Cerebellar nuclear complex (tissue), 1 donor: ENCODE measurements around the gene SV2A.
"Not testable (repeated sequence)": the region's sequence is repeated elsewhere in the genome, so short reads cannot be mapped to it uniquely, and the experiment has no call there.

Experiments
- DNase-seq, 2 experiments: peaks; one replicate each; lab custom pipeline; 2025; lab: John Stamatoyannopoulos, UW

Gene SV2A, protein sequence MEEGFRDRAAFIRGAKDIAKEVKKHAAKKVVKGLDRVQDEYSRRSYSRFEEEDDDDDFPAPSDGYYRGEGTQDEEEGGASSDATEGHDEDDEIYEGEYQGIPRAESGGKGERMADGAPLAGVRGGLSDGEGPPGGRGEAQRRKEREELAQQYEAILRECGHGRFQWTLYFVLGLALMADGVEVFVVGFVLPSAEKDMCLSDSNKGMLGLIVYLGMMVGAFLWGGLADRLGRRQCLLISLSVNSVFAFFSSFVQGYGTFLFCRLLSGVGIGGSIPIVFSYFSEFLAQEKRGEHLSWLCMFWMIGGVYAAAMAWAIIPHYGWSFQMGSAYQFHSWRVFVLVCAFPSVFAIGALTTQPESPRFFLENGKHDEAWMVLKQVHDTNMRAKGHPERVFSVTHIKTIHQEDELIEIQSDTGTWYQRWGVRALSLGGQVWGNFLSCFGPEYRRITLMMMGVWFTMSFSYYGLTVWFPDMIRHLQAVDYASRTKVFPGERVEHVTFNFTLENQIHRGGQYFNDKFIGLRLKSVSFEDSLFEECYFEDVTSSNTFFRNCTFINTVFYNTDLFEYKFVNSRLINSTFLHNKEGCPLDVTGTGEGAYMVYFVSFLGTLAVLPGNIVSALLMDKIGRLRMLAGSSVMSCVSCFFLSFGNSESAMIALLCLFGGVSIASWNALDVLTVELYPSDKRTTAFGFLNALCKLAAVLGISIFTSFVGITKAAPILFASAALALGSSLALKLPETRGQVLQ

DNA sequence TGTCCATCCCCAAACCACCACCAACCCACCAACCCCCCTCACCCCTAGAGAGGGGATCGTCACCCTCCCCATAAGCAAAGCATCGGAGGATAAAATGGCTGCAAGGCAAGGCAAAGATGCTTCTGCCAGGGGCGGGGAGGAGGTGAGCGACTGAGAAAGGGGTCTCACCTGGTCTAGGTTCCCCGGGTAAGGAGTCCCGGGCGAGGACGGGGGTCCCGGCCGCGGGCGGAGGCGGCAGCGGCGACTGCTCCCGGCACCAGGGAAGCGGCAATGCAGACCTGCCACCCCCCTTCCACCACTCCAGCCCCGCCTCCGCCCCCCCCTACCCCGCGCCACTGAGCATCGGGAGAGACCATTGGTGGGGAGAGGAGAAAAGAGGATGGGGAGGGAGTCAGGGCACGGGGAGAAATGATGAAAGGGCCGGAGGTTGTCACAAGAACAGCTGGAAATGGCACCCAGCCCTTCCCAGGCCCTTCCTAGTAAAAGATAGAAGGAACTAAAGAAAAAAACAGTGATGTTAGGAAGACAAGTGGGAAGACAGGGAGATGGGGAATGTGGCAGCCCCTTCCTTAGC, at the start of gene SV2A:
Gene SV2A, minus strand, starts transcription at position 274 of the 574 bp plus-strand sequence. CDS start 4,004 bp downstream, outside the sequence.
- DNase-seq: peak; percentile 5 to 52

DNA sequence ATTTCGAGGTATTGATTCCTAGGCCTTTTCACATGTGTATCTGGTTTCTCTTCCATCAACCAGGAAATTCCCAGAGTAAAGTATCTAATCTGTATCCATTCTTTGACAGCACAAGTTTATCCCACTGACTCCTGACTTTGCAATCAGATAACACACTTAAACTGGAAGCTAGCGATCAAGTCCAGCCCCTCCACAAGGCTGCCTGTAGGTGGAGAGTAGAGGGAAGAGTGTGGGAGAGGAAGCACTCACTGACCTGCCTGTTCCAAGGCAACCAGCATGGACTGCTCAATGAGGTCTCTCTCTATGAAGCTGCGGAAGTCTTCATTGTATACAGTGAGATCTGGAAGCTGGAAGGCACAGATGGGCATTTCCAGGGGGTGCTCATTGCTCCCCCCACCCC, 49.4 kb upstream of the SV2A start:
- no peak for DNase-seq

DNA sequence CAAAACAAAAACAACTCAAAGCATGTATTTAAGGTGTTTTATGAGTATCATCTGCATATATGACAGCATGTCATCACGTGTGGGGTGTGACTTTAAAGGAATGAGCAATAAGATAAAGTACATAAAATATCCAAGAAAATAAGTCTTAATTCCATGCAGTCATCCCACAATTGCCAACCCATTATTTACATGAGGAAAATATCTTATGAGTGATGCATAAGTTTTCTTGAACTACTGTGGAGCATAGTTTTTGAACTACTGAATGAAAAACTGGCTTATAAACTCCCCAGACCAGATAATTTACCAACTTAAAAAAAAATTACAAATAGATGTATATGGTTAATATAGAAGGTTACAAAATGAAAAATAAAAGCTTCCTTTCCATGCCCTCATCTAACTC, 48.8 kb upstream of the SV2A start:
- DNase-seq: no peak

DNA sequence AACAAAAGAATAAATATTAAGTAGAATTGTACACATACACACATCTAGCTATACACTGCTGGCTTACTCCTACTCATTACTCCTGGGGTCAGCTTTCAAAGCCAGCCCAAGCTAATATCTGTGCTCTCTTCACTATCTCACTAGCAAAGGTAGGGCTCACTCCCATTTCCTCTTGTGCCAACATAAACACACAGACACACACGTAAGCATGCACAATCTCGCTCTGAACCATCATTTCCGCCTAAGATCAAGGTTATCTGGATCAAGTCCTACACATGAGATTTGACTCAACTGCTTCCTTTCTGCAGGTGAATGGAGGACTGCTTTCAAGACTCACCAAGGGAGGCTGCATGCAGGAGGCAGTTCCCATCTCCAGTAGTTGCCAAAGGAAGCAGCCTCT, 47.8 kb upstream of the SV2A start:
- DNase-seq: no peak

DNA sequence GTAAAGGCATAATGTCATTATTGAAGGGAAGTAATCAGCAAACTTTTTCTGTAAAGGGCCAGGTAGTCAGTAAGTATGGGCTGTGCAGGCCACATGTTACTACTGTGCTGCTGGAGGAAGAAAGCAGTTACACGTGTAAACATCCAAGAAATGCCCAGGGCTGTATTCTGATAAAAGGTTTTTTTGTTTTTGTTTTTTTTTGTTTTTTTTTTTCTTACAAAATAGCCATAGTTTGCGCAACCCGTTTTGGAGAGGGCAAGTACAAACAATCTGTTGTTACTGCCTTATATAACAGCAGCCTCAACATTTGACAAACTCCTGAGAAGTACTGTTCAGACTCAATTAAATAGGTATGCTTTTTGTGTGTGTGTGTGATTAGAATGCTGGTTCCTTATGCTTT, 45.7 kb upstream of the SV2A start:
- DNase-seq: no peak

DNA sequence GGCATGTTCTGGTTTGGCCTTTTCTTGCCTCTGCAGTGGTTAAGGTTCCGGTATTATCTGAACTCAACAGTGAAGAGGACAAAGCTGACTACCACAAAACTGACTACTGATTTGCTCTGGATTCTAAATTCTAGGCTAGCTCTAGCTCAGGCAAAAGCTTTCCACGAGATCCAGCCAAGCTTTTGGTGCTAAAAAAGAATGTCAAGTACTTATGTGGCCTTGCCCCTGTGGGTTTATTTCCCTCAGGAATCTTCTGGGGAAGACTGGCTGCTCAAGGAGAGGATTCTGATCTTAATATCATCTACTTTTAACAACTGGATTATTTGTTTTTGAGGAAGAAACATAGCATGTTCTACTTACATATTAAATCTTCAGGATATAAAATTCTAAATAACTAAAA, 45.1 kb upstream of the SV2A start:
- DNase-seq: no peak

DNA sequence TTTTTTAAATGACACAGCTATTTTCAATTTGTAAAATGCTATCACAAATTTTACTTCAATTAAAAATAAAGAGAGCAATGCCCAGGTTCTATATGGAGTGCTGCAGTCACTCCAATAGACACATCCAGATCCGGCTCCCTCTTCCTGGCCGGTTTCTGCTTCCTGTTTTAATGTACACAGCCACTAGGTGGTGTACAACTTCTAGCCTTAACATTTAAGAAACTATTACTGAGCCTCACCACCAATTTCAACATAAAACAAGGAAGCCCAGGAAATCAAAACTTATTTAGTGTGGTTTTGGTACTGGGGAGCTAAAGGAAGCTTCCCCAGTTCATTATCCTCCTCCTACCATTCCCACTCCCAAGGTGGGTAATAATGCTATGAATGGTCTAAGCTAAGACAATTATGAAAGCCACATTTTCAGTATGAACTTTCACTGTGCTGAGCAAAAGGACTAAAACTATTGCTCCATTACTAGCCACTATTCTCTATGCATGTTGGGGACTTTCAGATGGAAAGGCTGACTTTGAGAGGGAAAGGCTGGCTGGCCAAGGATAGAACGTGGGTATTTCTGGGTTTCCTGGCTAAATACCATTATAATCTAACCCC, 44.5 kb upstream of the SV2A start:
- DNase-seq: peak in 1 of 2 experiments; percentile 25

DNA sequence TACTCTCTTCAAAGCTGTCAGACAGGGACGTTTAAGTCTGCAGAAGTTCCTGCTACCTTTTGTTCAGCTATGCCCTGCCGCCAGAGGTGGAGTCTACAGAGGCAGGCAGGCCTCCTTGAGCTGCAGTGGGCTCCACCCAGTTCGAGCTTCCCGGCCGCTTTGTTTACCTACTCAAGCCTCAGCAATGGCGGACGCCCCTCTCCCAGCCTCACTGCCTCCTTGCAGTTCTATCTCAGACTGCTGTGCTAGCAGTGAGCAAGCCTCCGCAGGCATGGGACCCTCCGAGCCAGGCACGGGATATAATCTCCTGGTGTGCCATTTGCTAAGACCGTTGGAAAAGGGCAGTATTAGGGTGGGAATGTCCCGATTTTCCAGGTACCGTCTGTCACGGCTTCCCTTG, 39.9 kb upstream of the SV2A start:
- not testable (repeated sequence) for DNase-seq

DNA sequence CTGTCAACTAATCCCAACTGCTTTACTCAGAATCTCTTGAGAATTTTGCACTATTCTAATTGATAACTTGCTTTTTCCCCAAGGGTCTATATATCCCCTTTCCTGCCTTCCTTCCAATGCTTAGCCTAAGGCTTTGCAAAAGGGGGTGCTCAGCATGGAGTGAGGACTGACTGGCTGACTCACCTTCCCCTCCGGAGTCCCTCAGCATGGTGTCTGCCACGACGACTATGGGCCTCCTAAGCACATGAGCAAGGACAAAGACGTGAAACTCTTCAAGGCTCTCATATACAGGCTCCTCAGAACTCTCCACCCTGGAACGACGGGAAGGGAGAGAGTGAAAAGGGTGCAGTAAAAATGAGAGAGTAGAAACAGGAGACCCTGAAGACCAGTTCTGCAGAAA, 32.3 kb upstream of the SV2A start:
- no peak for DNase-seq

DNA sequence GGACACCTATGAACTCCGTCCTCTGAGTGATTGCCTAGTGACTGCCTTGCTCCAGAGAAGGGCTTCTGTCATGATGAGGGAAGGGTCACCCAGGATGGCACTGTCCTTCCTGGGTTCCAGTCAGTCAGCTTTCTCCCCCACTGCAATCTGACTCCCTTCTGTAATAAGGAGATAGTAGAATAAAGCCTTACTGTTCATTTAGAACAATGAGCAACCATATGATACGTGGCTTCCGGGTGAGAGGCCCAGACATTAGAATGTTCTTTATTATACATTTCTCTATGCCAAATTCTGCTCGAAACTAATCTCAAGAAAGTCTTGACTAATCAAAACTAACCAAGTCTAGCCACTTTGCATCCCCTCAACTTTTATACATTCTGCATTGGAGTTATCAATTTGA, 27.6 kb upstream of the SV2A start:
- no peak for DNase-seq

DNA sequence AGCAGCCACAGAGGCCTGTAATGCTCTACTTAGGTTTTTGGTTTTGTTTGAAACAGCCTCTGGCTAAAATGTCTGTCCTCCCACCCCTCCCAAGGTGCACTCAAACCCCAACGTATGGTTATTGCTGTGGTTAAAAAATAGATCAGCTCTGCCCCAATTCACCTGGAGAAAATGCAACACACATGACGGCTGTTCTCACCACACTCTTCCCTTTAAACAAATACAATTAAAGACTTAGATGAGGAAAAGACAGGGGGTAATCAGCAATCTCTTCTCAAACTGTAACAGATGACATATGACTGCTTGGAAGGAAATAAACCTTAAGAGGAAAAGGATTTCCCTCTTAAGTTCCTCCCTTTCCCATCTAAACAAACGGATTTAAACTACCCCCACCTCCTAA, 25.2 kb upstream of the SV2A start:
- no peak for DNase-seq

DNA sequence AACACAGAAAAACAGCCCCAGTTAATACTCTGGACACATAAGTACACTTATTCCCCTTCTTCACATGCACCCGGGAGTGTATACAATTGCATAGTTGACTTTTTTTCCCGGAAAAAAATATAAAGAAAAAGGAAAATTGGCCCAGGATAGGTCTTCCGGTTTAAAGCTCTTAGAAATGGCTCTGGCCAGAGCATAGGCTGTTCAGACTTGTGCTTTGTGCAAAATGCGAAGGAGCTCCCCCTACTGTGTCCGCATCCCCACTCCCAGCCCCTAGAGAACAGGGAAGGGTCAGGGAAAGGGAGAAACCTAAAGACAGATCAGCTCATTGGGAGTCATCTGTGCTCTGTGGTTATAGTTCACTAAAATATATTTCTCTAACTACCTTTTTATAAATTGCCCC, 24.6 kb upstream of the SV2A start:
- no peak for DNase-seq

DNA sequence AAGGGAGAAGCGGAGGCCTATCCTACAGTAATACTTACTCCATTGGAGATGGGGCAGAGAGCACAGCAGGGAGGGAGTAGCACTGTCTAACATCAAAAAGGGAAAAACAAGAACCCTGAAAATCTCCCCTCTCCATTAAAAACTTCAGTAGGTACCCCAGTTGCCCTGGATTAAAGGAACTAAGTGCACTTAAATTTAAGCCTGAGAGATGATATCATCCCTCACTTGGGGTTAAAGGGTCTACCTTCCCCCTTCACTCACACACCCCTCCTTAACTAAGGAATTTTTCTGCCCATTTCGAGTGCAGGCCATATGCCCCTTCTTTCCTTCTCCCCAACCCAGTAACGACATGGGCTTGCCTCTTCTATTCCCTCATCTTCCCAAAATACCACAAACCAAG, 22.8 kb upstream of the SV2A start:
- DNase-seq: no peak

DNA sequence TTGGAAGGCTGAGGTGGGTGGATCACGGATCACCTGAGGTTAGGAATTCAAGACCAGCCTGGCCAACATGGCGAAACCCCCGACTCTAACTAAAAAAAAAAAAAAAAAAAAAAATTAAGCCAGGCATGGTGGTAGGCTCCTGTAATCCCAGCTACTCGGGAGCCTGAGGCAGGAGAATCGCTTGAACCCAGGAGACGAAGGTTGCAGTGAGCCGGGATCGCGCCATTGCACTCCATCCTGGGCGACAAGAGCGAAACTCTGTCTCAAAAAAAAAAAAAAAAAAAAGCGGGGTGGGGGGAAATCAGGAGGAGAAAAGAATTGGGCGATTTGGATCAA, 21.0 kb upstream of the SV2A start:
- not testable (repeated sequence) for DNase-seq

DNA sequence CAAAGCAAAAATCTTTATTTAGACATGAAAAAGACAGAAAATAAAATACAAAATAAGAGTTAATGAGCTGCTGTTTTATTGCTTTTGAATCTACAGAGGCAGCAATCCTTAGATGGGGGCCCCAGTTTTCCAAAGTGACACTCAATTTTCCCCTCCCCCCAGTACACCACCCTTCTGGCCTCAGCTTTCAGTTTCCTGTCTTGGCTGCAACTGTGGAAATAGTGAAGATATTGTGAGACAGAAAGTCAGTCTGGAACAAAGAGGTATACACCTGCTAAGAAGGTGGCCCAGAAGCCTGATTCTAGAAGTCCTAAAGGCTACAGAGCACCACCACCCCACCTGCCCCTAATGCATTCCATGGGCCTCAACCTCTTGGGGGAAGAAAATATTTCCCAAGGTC, 20.1 kb upstream of the SV2A start:
- no peak for DNase-seq

DNA sequence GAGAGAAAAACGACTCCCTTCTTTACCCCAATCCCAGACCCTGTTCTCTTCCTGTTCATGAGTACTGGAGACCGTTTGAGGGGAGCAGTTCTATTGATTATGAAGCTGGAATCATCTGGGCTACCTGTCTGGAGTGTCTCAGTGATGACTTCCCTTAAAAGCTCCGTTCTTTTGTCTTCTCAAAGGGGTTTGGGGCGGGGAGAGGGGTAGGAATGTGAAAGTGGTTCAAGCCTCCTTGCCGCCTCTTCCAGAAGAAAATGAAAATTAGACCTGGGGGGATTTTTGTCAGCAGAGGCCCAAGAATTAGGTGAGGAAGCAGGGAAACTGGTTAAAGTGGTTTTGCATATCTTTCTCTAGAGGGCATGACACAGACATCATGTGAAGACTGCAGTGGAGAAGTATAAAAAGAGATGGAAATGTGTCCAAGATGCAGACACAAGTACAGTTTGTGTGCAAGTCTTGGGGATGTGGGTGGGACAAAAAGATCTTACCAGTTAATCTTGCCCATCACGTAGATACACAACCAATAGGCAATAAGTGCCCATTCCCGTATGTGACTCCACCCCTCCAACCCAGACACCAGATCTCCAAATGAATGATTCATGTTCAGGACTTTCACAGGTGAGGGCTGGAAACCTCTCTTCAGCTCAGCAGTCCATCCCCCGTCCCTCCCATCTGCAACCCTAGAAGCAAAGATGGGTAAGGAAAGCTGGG, 19.5 kb upstream of the SV2A start:
- DNase-seq: no peak

DNA sequence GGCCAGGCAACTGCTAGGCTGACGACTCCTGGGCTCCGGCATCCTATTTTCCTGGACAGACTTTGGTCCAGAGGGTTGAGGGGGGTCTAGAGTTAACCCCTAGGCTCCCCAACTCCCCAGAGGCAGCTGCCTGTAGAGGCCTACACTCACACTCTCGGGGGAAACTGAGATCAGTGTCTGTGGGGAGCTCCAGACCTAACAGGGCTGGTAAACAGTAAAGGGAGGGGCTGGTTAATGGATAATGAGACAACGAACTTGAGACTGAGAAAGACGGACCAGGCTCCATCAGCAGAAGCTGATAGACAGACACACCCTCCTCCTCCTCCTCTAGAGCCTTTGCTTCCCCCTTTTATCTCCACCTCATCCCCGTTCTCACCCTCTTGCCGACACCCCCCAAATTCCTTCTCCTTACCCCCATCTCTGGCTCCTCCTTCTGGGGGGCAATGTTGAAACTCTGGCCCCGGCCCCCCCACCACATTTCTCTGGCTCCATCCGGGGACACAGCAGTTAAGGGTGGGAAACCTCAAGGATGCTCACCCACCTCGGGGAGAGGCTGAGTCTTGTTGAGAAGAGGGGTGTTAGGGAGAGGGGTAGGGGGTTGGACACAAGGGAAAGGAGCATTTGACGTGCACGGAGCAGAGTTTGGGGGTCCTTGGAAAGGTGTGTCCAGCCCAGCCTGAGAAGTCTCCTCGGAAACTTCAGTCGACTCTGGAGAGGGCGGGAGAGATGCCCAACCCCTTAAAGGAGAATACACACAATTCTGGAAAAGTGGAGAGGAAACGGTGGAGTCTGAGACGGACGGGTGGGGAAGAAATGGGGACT, 18.7 kb upstream of the SV2A start, which contains the start of gene MTMR11:
Gene MTMR11, minus strand, starts transcription at position 710 of the 822 bp plus-strand sequence. Its CDS starts 232 bp downstream, at position 478.
- DNase-seq: no peak

DNA sequence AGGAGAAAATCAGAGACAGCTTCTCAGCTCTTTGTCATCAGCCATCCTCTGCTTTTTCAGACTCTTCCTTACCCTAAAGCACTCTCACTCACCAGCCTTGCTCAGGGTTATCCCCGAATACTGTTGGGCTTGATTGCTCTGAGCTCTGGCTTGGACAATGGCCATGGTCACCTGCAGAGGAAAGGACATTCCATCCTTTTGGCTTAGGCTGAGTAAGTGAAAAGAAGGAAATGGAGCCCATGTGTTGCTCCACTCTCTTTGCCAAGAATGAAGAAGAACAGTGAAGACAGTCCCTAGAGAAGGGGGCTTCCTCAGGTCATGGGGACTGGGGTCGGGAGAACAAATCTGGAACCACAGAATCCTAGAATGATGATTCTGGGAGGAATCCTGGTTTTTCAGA, 16.7 kb upstream of the SV2A start:
- DNase-seq: no peak

DNA sequence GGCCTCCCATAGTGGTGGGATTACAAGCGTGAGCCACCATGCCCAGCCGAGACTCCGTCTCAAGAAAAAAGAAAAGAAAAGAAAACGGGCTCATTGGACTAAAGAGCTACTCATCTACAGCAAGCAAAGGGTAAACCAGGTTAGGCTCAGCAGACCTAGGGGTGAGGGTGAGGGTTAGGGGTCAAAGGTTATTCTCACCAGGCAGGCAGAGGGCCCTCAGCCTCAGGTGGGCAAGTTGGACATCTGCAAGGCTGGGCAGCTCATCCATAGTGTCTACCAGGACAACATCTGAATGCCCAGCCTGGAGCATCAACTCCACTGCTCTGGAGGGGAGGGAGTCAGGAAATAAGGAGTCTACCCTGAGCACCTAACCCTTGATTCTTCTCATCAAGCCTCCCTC, 15.6 kb upstream of the SV2A start:
- DNase-seq: no peak

DNA sequence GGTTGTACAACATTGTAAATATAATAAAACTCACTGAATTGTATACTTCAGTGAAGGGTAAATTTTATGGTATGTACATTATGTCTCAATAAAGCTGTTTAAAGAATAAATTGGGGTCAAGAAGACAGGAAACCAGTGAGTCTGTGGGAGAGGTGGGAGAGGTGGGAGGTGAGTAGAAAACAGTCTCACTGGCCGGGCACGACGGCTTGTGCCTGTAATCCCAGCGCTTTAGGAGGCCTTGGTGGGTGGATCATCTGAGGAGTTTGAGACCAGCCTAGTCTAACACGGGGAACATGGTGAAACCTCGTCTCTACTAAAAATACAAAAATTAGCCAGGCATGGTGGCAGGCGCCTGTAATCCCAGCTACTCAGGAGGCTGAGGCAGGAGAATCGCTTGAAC, 14.8 kb upstream of the SV2A start:
- no peak for DNase-seq

DNA sequence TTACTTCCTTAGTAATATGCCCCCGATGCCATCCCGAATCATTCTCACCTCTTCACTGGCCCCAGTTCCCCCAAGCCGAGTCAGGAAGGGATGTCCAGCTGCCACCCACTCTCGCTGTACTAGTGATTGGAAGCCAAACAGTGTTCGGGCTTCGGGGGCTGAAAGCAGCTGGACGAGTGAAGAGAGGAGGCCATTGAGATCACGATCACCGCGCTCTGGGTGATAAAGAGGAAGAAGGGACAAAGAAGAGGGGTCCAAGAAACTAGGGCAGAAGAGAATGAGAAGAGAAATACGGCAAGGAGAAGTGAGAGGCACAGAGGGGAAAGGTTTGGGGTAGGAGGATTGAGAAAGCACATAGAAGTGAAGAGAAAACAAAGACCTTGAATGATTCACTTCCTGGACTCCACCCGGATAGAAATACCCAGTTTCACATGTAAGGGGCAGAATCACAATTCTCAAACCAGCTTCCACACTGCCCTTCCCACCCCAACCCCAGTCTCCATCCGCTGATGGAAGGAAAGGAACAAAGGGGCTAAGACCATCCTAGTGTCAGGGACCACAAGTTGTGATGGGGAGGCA, 13.7 kb upstream of the SV2A start:
- no peak for DNase-seq
